HG02970 (cell line): ENCODE measurements around the gene SUGP2.

ENCODE experiments used
- ATAC-seq: cut with Tn5 transposase; IDR thresholded peaks from one replicate; pipeline ENCODE4 v1.9.1; 2021; ENCODE audit warnings: mild to moderate bottlenecking, moderate library complexity, moderate number of reproducible peaks; ENCODE audit not compliant: unreplicated experiment, low FRiP score

SUGP2 gene

DNA sequence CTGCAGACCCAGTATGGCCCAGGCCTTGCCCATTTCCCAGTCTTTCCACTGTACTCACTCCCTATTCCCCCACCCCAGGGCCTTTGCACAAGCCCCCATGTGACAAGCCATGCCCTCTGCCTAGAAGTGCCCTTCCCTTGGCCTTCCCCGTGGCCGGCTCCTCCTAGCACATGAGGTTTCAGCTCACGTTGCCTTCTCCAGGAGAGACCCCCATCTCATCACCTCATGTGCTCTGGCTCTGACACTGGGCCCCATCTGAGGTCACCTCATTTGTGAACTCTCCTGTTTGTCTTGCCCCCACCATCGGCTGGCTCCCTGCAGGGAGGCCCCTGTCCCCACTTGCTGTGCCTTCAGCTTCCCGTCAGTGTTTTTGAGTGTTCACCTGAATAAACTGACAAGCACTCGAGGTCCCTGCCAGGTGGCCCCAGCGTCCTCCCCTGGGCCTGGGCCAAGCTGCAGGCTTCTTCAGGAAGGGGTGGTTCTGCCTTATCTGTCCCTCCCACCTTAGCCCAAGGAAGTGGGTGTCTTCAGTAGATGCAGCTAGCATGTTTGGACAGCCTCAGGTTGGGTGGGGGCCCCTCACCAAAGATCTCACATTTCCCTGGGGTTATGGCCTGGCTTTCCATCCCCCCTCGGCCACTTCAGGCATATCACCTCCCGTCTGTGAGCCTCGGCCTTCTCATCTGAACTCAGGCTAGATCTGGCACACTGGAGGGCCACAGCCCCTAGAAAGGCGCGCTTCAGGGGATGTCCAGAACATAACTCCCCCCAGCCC, 26.7 kb upstream of the SUGP2 start:
- ATAC-seq: no peak

DNA sequence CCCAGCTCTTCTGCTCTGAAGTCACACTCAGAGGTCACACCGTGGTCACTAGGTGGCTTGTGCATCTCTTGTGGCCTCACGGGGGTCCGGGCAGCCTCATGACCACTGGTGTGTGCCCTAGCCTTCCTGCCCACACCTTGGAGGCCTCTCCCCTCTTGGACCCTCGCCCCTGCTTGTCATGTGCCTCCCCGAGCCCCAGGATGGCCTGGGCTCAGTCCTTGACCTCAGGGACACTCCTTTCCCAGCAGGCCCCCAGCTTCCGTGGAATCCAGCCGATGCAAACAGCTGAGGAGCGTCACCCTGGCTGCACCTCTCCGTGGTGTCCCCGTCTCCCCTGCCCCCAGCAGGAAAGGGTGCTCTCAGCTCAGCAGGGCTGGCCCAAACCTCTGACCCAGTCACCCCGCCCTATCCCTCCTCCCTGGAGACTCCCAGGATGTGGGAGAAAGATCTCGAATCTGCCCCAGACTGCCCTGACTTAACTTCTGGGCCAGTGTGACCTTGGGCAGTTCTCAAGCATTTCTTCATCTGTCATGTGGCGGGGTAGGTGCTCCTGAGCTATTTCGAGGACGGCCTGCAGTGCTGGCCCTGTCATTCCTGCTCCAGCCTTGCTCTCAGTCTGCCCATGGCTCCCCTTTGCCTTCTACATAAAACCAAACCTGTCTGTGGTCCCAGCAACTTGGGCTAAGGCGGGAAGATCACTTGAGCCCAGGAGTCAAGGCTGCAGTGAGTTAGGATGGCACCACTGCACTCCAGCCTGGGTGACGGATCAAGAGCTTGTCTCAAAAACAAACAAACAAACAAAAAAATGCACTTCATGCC, 25.9 kb upstream of the SUGP2 start:
- no peak for ATAC-seq

DNA sequence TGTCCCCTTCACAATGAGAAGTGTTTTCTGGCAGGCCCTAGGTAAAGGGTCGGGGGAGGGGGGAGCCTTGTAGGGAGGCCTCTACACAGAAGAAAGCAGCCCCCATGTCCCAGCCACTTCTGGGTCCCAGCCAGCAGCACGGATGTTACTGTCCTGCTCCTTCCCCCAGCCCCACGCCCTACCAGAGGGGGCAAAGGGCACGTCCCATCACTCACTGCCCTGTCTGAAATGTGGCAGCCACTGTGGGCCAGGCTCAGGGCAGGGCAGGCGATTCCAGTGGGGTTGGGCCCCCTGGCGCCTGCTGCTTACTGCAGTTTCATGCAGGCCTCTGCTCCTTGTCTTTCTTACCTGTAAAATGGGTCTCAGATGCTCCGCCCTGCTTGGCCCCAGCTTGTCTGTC, 24.4 kb upstream of the SUGP2 start:
- ATAC-seq: no peak

DNA sequence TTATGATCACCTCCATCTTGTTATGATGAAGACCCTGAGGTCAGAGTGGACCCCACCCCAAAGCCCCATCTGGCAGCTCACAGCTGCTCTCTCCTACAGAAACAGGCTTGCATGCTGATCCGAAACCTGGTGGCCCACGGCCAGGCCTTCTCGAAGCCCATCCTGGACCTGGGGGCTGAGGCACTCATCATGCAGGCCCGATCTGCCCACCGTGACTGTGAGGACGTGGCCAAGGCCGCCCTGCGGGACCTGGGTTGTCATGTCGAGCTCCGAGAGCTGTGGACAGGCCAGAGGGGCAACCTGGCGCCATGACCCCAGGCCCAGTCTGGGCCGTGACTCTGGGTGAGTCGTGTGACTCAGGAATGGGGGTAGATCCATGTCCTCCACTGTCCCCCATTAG, 24.0 kb upstream of the SUGP2 start:
- ATAC-seq: no peak

DNA sequence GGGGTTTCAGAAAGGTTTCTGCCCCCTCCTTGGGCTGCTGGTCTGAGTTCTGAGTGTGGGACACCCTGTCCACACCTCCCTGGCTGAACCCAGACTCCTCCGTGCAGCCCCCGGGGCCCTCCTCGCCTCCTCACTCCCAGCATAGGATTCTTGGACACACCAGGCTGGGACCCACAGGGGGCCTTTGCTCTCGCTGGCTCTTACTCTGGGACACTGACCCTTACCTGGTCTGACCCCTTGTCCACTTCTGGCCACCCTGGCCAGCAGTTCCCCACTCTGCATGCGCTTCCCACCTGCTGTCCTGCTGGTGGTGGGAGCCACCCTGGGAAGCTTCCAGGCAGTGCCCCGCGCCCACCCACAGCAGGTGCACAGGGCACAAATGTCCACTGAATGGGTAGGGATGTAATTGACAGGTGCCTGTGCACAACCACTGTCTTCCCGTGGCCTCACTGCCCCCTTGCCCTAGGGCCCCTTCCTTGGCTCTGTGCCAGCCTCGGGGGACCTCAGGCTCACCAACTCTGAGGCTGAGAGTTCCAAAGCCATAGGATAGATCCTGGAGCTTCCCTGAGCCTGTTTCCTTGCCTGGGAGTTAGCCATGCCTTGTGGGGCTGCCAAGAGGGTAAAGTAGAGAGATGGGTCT, 23.4 kb upstream of the SUGP2 start:
- ATAC-seq: no peak

DNA sequence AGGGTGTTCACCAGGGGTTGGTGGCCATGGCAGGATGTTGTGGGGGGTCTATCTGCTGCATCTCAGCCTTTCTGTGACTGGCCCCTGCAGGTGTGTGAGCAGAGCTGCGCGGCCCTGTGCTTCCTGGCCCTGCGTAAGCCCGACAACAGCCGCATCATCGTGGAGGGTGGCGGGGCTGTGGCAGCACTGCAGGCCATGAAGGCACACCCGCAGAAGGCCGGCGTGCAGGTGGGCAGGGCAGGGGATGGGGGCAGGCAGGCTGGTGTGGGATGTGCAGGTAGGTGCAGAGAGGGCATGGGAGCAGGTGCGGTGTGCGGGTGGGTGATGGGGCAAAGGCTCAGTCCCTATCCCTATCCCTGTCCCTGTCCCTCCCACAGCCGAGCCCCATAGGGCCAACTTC, 22.4 kb upstream of the SUGP2 start:
- ATAC-seq: no peak

DNA sequence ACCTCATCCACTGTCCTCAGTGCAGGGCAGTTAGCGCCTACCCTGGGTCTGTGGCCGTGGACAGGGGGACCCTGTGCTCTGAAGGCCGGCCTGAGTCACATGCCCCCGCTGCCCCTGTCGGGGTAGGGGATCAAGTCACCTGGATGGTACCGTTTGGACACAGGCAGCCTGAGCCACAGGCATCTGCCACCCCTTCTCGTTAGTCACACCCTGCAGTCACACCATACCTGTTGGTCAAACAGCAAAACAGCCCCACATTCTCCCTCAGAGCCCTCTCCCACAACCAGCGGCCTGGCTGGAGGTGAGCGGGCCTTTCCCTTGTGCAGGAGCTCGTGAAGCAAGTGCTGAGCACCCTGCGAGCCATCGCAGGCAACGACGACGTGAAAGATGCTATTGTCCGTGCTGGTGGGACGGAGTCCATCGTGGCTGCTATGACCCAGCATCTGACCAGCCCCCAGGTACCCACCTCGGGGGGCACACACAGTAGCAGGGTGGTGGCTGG, 21.7 kb upstream of the SUGP2 start:
- ATAC-seq: no peak

DNA sequence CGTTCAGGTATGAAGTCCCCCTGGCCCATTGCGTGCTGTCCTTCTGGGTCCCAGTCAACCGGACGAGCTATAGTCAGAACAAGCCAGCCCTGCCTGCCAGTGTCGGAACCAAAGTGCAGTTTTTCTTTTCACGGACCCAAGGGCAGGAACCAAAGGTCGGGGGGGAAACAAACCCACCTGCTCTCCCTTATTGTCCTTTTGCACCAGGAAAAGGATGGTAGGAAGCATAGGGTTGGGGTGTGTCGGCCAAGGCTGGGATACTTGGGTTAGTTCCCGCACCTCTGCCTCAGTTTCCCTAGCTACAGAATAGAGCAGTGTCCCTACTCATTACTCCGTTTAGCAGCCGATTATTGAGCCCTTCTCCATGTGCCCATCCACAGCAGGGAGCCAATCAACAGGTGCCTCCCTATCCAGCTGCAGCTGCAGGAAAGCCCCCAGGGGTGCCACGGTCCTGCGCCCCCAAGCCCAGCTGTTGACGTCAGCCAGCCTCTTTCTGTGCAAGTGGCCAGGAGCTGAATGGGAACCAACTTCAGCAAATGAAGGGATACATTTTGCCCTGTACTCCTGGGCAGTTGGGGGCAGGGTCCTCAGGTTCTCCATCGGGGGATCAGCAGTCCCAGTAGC, 21.1 kb upstream of the SUGP2 start:
- ATAC-seq: no peak

DNA sequence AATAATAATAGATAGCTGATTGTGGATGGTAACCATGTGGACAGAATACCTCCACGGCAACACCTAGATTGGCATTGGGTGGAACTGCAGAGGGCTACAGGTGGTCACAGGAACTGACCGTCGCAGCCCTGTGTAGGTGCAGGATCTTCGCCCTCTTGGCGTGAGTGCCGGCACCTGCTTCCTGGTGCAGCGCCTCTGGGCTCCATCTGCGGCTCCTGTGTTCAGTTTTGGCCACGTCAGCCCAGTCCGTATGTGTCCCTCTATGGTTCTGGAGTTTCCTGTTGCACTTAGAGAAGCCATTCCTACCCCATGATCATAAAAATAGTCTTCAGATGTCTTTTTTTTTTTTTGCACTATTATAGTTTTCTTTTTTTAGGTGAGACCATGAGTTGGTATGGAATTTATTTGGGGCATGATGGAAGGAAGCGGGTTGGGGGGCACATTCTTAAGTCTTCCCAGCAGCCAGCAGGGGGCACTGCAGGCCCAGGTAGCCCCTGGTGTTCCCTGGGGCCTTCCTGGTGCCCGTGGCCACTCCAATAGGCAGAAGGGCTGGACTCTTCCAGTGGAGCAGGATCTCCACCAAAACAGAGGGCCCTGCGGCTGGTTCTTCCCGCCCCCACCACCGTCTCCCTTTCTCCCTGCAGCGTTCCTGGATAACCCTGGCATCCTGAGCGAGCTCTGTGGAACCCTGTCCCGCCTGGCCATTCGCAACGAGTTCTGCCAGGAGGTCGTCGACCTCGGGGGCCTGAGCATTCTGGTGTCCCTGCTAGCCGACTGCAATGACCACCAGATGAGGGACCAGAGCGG, 20.4 kb upstream of the SUGP2 start:
- no peak for ATAC-seq

DNA sequence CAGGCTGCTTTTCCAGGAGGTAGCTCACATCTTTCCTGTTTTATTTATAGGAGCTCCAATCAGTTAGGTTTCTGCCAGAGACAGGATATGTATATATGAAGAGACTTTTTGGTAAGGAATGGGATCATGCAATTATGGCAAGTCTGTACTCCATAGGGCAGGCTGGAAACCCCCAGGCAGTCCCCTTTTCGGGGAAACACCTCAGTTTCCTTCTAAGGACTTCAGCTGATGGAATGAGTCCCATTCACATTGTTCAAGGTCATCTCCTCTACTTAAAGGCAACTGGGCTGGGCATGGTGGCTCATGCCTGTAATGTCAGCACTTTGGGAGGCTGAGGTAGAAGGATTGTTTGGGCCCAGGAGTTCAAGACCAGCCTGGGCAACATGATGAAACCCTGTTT, 19.6 kb upstream of the SUGP2 start:
- no peak for ATAC-seq

DNA sequence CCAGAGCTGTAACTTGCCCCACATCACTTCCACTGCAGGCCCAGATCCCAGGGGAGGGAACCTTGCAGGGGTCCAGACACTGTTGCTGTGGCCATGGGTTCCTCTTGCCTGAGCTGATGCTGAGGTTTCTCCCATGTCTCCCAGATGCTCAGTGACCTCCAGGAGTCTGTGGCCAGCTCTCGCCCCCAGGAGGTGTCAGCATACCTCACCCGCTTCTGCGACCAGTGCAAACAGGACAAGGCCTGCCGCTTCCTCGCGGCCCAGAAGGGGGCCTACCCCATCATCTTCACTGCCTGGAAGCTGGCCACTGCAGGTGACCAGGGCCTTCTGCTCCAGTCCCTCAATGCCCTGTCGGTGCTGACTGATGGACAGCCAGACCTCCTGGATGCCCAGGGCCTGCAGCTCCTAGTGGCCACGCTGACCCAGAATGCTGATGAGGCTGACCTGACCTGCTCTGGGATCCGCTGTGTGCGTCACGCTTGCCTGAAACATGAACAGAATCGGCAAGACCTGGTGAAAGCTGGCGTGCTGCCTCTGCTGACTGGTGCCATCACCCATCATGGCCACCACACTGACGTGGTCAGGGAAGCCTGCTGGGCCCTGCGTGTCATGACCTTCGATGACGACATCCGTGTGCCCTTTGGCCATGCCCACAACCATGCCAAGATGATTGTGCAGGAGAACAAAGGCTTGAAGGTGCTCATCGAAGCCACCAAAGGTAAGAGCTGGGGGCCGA, 18.3 kb upstream of the SUGP2 start:
- no peak for ATAC-seq

DNA sequence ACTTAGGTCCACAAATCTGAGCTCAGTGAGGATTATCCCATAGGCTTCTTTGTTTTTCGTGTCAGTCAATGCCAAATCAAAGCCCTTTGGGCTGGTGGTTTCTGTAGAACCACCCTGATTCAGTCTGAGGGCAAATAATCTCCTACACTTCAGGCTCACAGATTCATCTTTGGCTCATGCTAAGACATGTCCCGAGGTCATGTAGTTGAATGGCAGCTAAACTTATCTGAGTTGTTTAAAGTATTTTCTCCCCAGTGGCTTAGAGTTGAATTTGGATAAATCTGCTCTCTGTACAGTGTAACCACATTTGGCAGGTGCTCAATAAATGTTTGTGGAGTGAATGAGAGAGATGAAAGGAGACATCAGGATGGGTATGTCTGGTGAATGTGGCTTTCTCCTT, 17.4 kb upstream of the SUGP2 start:
- ATAC-seq: no peak

DNA sequence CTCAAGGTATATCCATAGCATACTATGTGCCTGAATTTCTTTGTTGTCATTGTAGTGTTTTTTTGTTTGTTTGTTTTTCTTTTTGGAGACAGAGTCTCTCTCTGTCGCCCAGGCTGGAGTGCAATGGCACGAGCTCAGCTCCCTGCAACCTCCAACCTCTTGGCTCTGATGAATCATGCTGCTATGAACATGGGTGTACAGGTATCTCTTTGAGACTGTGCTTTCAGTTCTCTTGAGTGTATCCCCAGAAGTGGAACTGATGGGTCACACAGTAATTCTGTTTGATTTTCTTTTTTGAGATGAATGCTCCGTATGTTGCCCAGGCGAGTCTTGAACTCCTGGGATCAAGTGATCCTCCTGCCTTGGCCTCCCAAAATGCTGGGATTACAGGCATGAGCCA, 16.8 kb upstream of the SUGP2 start:
- no peak for ATAC-seq

DNA sequence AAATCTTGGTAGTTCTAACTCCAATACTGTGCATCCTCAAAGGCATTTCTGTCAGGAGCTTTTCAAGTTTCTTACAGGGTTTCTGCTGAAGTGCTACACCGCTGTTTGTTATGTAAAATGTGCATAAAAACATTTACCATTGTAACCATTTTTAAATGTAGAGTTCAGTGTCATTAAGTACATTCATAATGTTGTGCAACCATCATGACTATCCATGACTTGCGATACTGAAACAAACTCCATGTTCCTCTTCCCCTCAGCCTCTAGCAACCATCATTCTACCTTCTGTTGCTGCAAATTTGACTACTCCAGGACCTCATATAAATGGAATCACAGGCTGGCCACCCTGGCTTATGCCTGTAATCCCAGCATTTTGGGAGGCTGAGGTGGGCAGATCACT, 16.1 kb upstream of the SUGP2 start:
- ATAC-seq: no peak

DNA sequence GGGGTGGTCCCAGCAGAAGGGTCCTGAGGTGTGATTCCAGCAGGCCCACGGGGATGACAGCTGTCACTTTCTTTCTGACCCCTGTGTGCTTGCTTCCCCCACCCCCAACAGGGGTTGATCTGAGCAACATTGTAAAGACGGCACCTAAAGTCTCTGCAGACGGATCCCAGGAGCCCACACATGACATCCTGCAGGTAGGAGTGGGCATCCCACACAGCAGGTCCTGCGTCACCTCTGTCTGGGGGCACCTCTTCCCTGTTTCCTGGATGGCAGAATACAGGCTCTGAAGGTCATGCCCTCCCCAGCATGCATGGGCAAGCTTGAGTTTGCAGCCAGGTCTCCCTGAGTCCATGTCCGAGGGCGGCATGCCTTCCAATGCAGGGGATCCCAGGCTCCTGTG, 10.6 kb upstream of the SUGP2 start:
- no peak for ATAC-seq

DNA sequence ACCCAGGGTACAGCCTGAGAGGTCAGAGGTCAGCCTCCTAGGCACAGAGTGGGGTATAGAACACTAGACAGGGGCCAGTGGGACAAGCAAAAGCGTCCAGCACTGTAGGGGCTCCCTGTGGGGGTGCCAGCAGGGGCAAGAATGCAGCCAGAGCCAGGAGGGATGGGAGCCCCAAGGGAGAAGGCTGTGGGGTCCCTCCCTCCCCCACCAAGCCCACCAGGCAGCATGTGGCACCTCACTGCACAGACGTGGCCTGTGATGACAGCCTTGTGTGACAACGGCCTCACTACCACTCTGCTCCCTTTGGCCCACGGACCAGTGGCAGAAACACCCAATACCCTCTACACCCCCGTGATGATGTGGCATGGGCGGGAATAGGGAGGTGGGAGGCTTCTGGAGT, 10.2 kb upstream of the SUGP2 start:
- no peak for ATAC-seq

DNA sequence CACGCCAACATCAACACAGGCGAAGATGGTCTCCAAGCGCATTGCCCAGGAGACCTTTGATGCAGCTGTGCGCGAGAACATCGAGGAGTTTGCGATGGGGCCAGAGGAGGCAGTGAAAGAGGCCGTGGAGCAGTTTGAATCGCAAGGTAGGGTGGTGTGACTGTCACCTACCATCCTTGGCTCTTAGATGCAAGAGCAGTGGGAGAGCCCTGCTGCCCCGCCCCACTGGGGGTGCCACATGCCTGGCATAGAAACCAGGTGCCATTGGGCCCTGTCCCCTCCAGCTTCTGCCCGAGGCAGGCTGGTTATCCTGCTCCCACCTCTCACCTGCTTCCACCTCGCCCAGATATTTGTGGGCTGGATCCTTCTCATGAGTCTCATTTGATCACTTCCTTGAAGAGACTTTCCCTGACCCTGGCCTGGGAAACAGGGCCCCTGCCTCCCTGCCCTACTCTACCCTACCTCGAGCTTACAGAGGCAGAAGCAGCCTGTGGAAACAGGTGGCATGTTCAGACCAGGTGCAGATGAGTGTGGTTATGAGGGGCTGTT, 9.5 kb upstream of the SUGP2 start:
- no peak for ATAC-seq

DNA sequence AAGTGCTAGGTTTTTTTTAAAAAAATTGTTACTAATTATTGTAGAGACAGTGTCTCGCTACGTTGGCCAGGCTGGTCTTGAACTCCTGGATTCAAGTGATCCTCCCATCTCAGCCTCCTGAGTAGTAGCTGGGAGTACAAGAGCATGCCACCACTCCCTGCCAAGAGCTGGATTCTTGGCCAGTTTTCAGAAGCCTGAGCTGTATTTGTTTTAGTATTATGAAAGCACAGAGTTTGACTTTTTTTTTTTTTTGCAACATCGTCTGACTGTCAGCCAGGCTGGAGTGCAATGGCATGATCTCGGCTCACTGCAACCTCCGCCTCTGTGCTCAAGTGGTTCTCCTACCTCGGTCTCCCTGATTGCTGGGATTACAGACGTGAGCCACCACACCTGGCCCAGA, 7.1 kb upstream of the SUGP2 start:
- no peak for ATAC-seq

DNA sequence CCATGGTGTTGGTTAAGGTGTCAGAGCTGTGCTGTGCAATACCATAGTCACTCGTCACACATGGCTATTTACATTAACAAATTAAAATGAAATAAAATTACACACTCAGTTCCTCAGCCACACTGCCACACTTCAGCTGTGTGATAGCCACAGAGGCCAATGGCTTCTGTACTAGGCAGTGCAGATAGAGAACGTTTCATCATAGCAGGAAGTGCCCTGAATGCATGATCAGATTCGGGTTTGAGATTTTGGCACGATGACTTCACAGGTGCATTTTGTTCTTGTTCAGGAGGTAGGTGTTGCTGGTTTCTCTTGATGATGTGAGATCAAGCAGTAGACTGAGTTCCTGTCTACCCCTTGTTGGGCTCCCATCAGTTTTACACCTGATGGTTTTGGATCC, 6.6 kb upstream of the SUGP2 start:
- ATAC-seq: no peak
